ENCODE data around the gene SLC22A5.

- no peak for TF ChIP-seq NFYA (IDR thresholded peaks at IDR 0.05; ENCODE audit: borderline replicate concordance, low read depth, low read length)
- no peak for TF ChIP-seq POLR2A (IDR thresholded peaks at IDR 0.05; ENCODE audit: low read depth, low read length)
- TF ChIP-seq SMARCA5 (IDR thresholded peaks at IDR 0.05) = no peak
- TF ChIP-seq CHD2 (IDR thresholded peaks at IDR 0.05; ENCODE audit: borderline replicate concordance, low read depth, low read length) = no peak
- no peak for TF ChIP-seq HDAC6 (IDR thresholded peaks at IDR 0.05; ENCODE audit: unreplicated experiment)
- TF ChIP-seq ATF2 (IDR thresholded peaks at IDR 0.05; ENCODE audit: low read length) = no peak
These were observed 1.3 kb upstream of the SLC22A5 start for GRCh38 chr5:132368186-132368585.

All from GM12878 (cell line).